ENCODE results near the gene TMEM167A.

The TMEM167A gene

GRCh38 chr5:83076742-83077661, at the start of gene TMEM167A, which contains the start of gene XRCC4:
Gene TMEM167A (minus strand): TSS chr5:83077394. CDS start chr5:83077323, 71 bp downstream.
Gene XRCC4 (plus strand): TSS chr5:83077547. CDS start chr5:83104920, 27,373 bp downstream.
- DNase-seq (ENCODE audit: low read depth in 2 of 2), result peak; percentile 78 to 90

GRCh38 chr5:83126501-83126900, 49.3 kb upstream of the TMEM167A start:
- DNase-seq (ENCODE audit: low read depth in 2 of 2), result no peak

- DNase-seq (ENCODE audit: low read depth in 2 of 2), result no peak
Observed at GRCh38 chr5:83125560-83125959, 48.4 kb upstream of the TMEM167A start.

- DNase-seq (ENCODE audit: low read depth in 2 of 2), result no peak
Observed at GRCh38 chr5:83124593-83124992, 47.4 kb upstream of the TMEM167A start.

GRCh38 chr5:83118976-83119375, 41.8 kb upstream of the TMEM167A start:
- no peak for DNase-seq (ENCODE audit: low read depth in 2 of 2)

- DNase-seq (ENCODE audit: low read depth in 2 of 2), result no peak
Observed at GRCh38 chr5:83118471-83118870, 41.3 kb upstream of the TMEM167A start.

GRCh38 chr5:83115816-83116215, 38.6 kb upstream of the TMEM167A start:
- no peak for DNase-seq (ENCODE audit: low read depth in 2 of 2)

GRCh38 chr5:83109380-83109779, 32.2 kb upstream of the TMEM167A start:
- no peak for DNase-seq (ENCODE audit: low read depth in 2 of 2)

GRCh38 chr5:83107692-83108420, 30.7 kb upstream of the TMEM167A start:
- DNase-seq (ENCODE audit: low read depth in 2 of 2), result no peak

- DNase-seq (ENCODE audit: low read depth in 2 of 2), result no peak
Observed at GRCh38 chr5:83104021-83104420, 26.8 kb upstream of the TMEM167A start.

- DNase-seq (ENCODE audit: low read depth in 2 of 2), result no peak
Observed at GRCh38 chr5:83102364-83102980, 25.3 kb upstream of the TMEM167A start.

- DNase-seq (ENCODE audit: low read depth in 2 of 2), result no peak
Observed at GRCh38 chr5:83101514-83101913, 24.3 kb upstream of the TMEM167A start.

- no peak for DNase-seq (ENCODE audit: low read depth in 2 of 2)
Observed at GRCh38 chr5:83099445-83099844, 22.3 kb upstream of the TMEM167A start.

GRCh38 chr5:83099001-83099400, 21.8 kb upstream of the TMEM167A start:
- no peak for DNase-seq (ENCODE audit: low read depth in 2 of 2)

- DNase-seq (ENCODE audit: low read depth in 2 of 2), result no peak
Observed at GRCh38 chr5:83097689-83098231, 20.6 kb upstream of the TMEM167A start.

GRCh38 chr5:83096660-83097339, 19.6 kb upstream of the TMEM167A start:
- DNase-seq (ENCODE audit: low read depth in 2 of 2), result no peak

- no peak for DNase-seq (ENCODE audit: low read depth in 2 of 2)
Observed at GRCh38 chr5:83095957-83096539, 18.9 kb upstream of the TMEM167A start.

- DNase-seq (ENCODE audit: low read depth in 2 of 2), result no peak
Observed at GRCh38 chr5:83095163-83095956, 18.2 kb upstream of the TMEM167A start.

- DNase-seq (ENCODE audit: low read depth in 2 of 2), result no peak
Observed at GRCh38 chr5:83093692-83094091, 16.5 kb upstream of the TMEM167A start.

- no peak for DNase-seq (ENCODE audit: low read depth in 2 of 2)
Observed at GRCh38 chr5:83092619-83093018, 15.4 kb upstream of the TMEM167A start.

Data from stimulated activated CD4-positive, alpha-beta T cell treated with anti-CD3 and anti-CD28 coated beads, Interleukin-4, amount 100 ng/mL, for 48 hours (primary cell).